T-helper 2 cell treated with Interferon-gamma antibody and Interleukin-4, amounts not matched to agents 5 μg/mL and 100 μg/mL, for 36 hours (primary cell): ENCODE data around the gene PHEX.

Source experiments
- DNase-seq: peaks from one replicate; pipeline ENCODE4 v3.0.0; 2021; ENCODE audit warnings: low spot score
- H3K27ac Mint-ChIP-seq: one replicate; pipeline ENCODE4 v1.8.0; 2021; ENCODE audit warnings: mild to moderate bottlenecking, mixed read lengths
- H3K27me3 Mint-ChIP-seq: one replicate; pipeline ENCODE4 v1.8.0; 2021; ENCODE audit warnings: low read depth, mixed read lengths
- H3K36me3 Mint-ChIP-seq: one replicate; pipeline ENCODE4 v1.8.0; 2021; ENCODE audit warnings: low read depth, mixed read lengths
- H3K4me1 Mint-ChIP-seq: one replicate; pipeline ENCODE4 v1.8.0; 2021; ENCODE audit warnings: low read depth, mixed read lengths
- H3K4me3 Mint-ChIP-seq: one replicate; pipeline ENCODE4 v1.8.0; 2022; ENCODE audit warnings: mild to moderate bottlenecking, moderate library complexity, mixed read lengths
- H3K9me3 Mint-ChIP-seq: one replicate; pipeline ENCODE4 v1.8.0; 2021; ENCODE audit warnings: mixed read lengths

Gene PHEX

GRCh38 chrX:22095856-22096255 lies 63.7 kb downstream of the PHEX start:
- no peak overlapping the region for H3K4me3 Mint-ChIP-seq
- H3K27me3 Mint-ChIP-seq: no peaks in the 10 kb centered on the region
- DNase-seq: no peak
- no peaks in the 10 kb centered on the region for H3K9me3 Mint-ChIP-seq
- no peaks in the 10 kb centered on the region for H3K36me3 Mint-ChIP-seq
- H3K4me1 Mint-ChIP-seq: no peaks in the 10 kb centered on the region
- no peak overlapping the region for H3K27ac Mint-ChIP-seq

DNA sequence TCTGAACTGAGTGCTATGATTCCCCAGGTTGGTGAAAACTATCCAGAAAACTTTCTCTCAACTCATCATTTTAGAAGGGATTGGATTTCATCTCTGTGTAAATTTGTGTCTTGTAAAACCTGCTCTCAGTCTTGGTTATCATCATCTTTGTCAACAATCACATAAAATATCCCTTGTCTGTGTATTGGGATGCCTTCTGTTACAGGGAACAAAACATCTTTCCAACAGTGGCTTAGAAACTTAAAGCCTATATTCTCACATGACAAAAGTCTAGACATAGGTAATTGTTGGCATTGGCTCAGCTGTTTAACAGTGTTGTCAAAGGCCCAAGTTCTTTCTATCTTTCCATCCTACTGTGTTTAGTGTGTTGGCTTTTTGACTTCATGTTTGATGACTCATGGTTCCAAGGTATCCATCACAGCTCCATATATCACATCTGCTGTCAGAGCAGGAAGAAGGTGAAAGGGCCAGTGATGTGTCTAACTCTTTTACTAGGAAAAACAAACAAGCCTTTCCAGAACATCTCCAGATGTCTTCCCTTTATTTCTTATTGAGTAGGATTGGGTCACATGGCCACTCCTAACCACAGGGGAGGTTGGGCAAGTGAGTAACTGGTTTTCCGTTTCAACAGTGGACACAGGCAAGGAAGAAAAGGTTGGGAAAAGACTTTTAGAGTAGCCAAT lies 65.0 kb downstream of the PHEX start:
- H3K27ac Mint-ChIP-seq: no peak overlapping the region
- DNase-seq: no peak

GRCh38 chrX:22105231-22105630 lies 73.1 kb downstream of the PHEX start:
- Mint-ChIP-seq H3K27ac (no peak overlapping the region), H3K9me3 (no peaks in the 10 kb centered on the region), H3K27me3 (no peaks in the 10 kb centered on the region), H3K4me1 (no peaks in the 10 kb centered on the region), H3K4me3 (no peak overlapping the region), H3K36me3 (no peaks in the 10 kb centered on the region)
- DNase-seq: no peak

More for the DNA sequence above, 65.0 kb downstream of the PHEX start:
- Mint-ChIP-seq H3K4me3 (no peak overlapping the region), H3K4me1 (no peaks in the 10 kb centered on the region), H3K36me3 (no peaks in the 10 kb centered on the region), H3K27me3 (no peaks in the 10 kb centered on the region), H3K9me3 (no peaks in the 10 kb centered on the region)

GRCh38 chrX:22105971-22106370 lies 73.8 kb downstream of the PHEX start:
- H3K27ac Mint-ChIP-seq: no peak overlapping the region
- H3K36me3 Mint-ChIP-seq: no peaks in the 10 kb centered on the region
- H3K4me3 Mint-ChIP-seq: no peak overlapping the region
- no peaks in the 10 kb centered on the region for H3K4me1 Mint-ChIP-seq
- H3K27me3 Mint-ChIP-seq: no peaks in the 10 kb centered on the region
- no peaks in the 10 kb centered on the region for H3K9me3 Mint-ChIP-seq
- DNase-seq: no peak

GRCh38 chrX:22109442-22109841 lies 77.3 kb downstream of the PHEX start:
- no peak for DNase-seq
- no peaks in the 10 kb centered on the region for H3K4me1 Mint-ChIP-seq
- no peak overlapping the region for H3K27ac Mint-ChIP-seq
- H3K9me3 Mint-ChIP-seq: no peaks in the 10 kb centered on the region
- H3K36me3 Mint-ChIP-seq: no peaks in the 10 kb centered on the region
- no peaks in the 10 kb centered on the region for H3K27me3 Mint-ChIP-seq
- H3K4me3 Mint-ChIP-seq: no peak overlapping the region

- Mint-ChIP-seq H3K36me3 (no peaks in the 10 kb centered on the region), H3K27ac (no peak overlapping the region), H3K9me3 (no peaks in the 10 kb centered on the region), H3K27me3 (no peaks in the 10 kb centered on the region), H3K4me1 (no peaks in the 10 kb centered on the region), H3K4me3 (no peak overlapping the region)
- DNase-seq: no peak
Measured at GRCh38 chrX:22110729-22111494, 78.8 kb downstream of the PHEX start.

GRCh38 chrX:22116605-22117546 lies 84.8 kb downstream of the PHEX start:
- H3K27me3 Mint-ChIP-seq: no peaks in the 10 kb centered on the region

GRCh38 chrX:22117633-22118032 lies 85.5 kb downstream of the PHEX start:
- H3K27ac Mint-ChIP-seq: no peak overlapping the region
- no peaks in the 10 kb centered on the region for H3K36me3 Mint-ChIP-seq
- H3K4me1 Mint-ChIP-seq: no peaks in the 10 kb centered on the region
- no peak overlapping the region for H3K4me3 Mint-ChIP-seq
- no peaks in the 10 kb centered on the region for H3K9me3 Mint-ChIP-seq
- DNase-seq: no peak
- H3K27me3 Mint-ChIP-seq: no peaks in the 10 kb centered on the region

More at GRCh38 chrX:22116605-22117546, 84.8 kb downstream of the PHEX start:
- Mint-ChIP-seq H3K9me3 (no peaks in the 10 kb centered on the region), H3K27ac (no peak overlapping the region), H3K4me3 (no peak overlapping the region), H3K4me1 (no peaks in the 10 kb centered on the region), H3K36me3 (no peaks in the 10 kb centered on the region)
- DNase-seq: no peak

DNA sequence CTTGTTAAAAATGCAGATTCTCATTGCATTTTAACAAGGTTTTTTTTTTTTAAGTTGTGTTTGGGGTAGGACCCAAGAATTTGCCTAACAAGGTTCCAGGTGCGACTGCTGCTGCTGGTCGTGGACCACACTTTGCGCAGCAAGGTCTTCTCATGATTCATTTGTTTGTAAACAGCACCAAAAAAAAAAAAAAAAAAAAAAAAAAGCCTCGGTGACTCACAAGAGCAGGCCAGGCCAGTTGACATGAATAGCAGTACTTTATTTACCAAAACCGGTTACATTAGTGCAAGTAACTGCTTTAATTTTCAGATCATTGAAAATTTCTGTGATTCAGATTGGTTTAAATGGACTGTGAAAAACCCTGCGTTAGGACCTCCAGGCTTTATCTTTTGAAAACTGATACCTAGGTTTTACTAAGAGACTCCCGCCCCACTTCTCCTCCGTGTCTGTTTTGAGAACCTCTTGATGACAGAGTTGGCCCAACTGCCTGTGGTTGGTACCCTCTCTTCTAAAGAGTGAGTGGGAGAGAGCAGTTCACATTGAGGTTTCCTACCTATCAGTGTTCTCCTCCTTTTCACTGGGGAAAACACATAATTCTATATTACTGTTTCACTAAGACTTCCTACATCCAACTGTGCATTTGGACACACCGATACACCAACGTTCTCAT lies 86.2 kb downstream of the PHEX start:
- no peaks in the 10 kb centered on the region for H3K4me1 Mint-ChIP-seq
- no peaks in the 10 kb centered on the region for H3K36me3 Mint-ChIP-seq
- no peak overlapping the region for H3K27ac Mint-ChIP-seq
- no peak overlapping the region for H3K4me3 Mint-ChIP-seq
- H3K27me3 Mint-ChIP-seq: no peaks in the 10 kb centered on the region
- no peaks in the 10 kb centered on the region for H3K9me3 Mint-ChIP-seq
- no peak for DNase-seq

DNA sequence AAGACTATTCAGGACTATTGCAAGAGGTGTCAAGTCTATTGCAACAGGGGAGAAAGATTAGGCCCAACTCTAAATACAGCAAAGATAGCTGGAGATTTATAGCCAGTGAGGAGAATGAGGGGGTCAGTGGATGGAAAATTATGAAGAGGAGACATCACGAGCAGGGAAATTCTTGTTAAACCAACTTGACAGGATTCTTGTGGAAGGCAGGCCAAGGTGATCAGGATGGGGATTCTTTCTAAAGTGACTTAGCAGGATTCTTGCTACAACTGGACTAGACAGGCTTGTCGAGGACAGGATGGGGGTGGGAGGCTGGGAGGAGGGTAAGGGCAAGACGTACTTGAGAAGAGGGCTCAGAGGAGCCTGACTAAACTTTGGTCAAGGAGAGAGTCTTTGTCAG lies 89.0 kb downstream of the PHEX start:
- no peaks in the 10 kb centered on the region for H3K36me3 Mint-ChIP-seq
- DNase-seq: no peak
- H3K4me1 Mint-ChIP-seq: no peaks in the 10 kb centered on the region

DNA sequence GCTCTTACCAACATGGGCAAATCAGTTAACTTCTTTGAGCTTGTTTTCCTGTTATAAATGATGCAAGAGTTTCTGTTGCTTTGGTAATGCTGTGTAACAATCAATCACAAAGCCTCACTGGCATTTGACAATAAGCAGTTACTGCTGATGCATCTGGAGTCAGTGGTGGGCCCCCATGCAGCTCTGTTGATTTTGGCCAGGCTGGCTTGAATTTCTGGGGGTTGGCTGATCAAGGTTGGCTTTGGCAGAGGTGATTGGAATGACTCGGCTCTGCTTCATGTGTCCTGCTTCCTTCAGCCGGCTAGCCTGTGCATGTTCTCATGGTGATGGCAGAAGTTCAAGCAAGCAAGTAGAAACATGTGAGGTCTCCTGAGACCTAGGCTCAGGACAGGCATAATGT lies 90.4 kb downstream of the PHEX start:
- H3K36me3 Mint-ChIP-seq: no peaks in the 10 kb centered on the region
- H3K4me3 Mint-ChIP-seq: no peak overlapping the region
- H3K4me1 Mint-ChIP-seq: no peaks in the 10 kb centered on the region
- no peaks in the 10 kb centered on the region for H3K9me3 Mint-ChIP-seq
- DNase-seq: no peak
- H3K27ac Mint-ChIP-seq: no peak overlapping the region
- H3K27me3 Mint-ChIP-seq: no peaks in the 10 kb centered on the region

More for the DNA sequence above, 89.0 kb downstream of the PHEX start:
- Mint-ChIP-seq H3K27ac (no peak overlapping the region), H3K9me3 (no peaks in the 10 kb centered on the region), H3K4me3 (no peak overlapping the region), H3K27me3 (no peaks in the 10 kb centered on the region)

DNA sequence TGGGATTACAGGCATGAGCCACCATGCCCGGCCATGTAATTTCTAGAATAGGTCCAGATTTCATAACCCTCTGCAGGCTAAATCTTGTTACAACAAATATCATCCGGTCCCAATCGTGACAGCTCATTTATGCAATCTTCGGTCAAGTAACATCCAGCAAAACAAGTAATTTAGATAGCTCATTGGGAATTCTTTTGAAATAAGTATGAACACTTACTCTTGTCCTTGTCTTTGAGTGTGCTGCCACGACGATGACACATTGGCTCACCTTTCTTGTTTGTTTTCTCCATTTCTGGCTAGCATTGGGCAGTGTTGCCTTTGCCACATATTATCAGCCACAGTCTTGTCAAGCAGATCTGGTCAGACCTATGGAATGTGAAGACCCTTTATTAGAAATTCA lies 92.0 kb downstream of the PHEX start:
- DNase-seq: no peak
- H3K4me1 Mint-ChIP-seq: no peaks in the 10 kb centered on the region

DNA sequence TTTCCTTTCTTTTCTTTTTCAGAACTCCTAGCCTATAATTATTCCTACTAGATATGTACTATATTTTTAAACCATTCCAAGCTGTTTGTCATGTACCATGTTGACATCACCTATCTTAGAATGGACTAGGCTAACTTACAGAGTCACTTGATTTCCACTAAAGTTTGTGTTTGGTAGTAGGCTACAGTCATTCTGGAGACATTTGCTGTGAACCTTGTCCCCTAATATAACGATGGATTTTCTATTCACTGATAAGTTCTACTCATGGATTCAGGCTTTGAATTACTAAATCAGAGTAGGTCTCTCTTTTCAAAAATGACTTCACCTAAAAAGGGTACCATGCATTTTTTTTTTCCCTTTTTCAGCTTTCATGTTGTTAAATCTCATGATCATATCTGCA lies 93.4 kb downstream of the PHEX start:
- no peak overlapping the region for H3K4me3 Mint-ChIP-seq
- H3K9me3 Mint-ChIP-seq: no peaks in the 10 kb centered on the region
- H3K27me3 Mint-ChIP-seq: no peaks in the 10 kb centered on the region
- no peak for DNase-seq
- H3K36me3 Mint-ChIP-seq: no peaks in the 10 kb centered on the region
- no peak overlapping the region for H3K27ac Mint-ChIP-seq
- H3K4me1 Mint-ChIP-seq: no peaks in the 10 kb centered on the region

More for the DNA sequence above, 92.0 kb downstream of the PHEX start:
- no peak overlapping the region for H3K4me3 Mint-ChIP-seq
- no peaks in the 10 kb centered on the region for H3K9me3 Mint-ChIP-seq
- no peaks in the 10 kb centered on the region for H3K27me3 Mint-ChIP-seq
- no peaks in the 10 kb centered on the region for H3K36me3 Mint-ChIP-seq
- no peak overlapping the region for H3K27ac Mint-ChIP-seq
